HG03066 (cell line): ENCODE measurements around the gene MAP3K14.

ENCODE experiments used
- ATAC-seq: cut with Tn5 transposase; IDR thresholded peaks from one replicate; pipeline ENCODE4 v1.9.1; 2021; ENCODE audit warnings: low read depth; ENCODE audit not compliant: unreplicated experiment

The MAP3K14 gene

DNA sequence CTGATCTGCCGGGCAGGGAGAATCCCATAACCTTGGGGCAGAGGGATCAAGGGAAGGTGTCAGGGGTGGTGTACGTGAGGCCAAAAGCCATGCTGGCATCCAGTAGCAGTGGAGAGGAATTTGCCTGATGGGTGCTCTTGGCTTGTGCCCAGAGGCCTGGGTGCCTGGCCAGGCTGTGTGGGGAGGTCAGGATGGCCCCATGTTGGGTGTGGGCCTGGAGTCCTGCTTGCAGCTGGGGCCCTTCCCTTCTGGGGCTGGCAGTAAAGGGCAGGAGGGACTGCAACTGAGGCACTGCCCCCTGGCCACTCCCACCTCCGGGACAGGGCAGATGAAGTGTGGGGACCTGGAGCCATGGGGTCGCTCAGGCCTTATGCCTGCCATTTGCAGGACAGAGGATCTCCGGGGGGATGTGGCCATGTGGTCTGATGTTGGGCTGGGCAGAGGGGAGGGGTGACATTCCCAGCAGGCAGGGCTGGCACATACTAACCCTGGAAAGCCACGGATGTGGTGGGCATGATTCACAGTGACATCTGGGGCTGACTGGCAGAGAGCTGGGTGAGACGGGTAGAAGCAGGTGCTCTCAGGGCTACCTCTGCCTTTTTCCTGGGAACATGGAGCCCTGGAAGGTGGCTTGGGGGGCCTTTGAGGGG, 91.6 kb downstream of the MAP3K14 start:
- no peak for ATAC-seq

DNA sequence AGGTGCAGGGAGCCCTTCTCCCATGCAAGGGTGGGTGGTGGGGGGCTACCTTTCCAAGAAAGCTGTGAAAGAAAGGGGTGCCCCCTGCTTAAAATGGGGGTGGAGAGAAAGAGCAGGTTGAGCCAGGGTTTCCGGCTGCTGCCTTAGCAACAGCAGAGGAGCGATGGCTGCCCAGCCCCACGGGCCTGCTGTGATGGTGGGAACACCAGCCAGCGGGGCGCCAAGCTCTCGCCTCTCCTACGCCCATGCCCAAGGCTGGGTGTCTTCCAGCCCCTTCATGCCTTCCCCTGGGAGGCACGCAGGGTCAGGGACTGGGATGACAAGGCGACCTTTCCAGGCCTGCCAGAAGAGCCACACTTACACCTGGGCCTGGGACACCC, 92.2 kb downstream of the MAP3K14 start:
- ATAC-seq, result no peak

DNA sequence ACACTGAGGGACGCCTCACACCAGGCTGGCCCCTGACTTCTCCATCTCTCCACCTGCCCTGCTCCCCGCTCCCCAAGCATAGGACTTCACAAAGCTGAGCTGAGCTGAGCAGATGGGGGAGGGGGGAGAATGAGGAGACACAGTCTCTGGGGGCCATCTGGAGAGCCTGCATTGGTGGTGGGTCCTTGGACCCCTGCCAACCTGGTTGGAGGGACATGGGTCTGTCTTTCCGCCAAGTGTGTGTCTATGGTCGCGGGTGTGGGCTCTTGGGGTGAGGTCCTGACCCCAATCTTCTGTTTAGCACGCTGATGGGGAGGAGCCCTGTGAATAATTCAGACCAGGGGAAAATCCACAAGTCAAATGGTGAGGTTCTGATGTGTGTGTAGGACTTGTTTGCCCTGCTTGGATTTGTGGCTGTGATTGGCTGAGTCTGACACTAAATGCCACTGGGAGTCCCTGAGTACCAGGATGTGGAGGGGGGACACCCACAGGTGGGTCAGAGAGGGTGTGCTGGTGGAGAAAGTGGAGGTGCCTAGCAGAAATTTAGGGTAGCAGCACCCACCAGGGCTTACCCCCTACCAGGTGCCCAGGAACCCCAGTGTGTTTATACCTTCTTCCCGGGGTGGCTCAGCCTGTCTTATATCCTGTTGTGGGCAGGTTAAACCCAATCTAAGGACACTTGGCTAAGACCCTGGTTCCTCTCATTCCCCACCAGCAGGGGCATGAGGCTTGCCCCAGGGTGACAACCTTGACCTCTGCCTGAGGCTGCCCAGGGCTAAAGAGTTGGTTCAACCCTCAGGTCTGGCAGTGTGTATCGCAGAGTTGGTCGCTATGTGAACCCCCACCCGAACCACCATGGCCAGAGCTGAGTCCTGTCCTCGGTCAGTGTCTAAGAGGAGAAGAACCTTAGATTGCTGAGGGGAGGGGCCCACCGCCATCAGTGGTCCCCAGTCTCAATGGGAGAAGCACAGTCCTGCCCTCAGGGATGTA, 93.0 kb downstream of the MAP3K14 start:
- ATAC-seq, result no peak

DNA sequence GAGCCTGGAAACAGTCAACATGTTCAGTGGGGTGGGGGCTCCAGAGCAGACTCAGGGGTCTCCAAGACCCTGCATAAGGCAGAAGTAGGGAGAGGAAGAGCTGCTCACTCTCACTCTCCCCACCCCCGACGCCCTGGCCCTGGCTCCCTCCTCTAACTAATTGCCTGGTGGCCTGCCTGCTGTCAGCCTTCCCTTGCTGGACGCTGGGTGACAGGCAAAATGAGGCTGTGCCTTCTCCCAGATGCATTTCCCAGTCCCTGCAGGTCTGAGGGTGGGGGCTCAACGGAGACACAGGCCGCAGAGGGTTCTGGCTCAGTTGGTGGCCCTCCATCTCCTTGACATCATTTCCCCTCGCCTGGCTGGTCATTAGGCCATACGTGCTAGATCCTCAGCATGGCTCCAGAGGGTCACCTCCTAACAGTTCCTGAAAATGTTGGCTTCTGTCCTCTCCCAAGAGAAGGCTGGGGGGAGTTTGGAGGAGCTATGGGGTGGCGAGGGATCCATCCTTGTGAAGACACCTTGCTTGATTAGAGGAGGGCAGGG, 93.8 kb downstream of the MAP3K14 start:
- no peak for ATAC-seq

DNA sequence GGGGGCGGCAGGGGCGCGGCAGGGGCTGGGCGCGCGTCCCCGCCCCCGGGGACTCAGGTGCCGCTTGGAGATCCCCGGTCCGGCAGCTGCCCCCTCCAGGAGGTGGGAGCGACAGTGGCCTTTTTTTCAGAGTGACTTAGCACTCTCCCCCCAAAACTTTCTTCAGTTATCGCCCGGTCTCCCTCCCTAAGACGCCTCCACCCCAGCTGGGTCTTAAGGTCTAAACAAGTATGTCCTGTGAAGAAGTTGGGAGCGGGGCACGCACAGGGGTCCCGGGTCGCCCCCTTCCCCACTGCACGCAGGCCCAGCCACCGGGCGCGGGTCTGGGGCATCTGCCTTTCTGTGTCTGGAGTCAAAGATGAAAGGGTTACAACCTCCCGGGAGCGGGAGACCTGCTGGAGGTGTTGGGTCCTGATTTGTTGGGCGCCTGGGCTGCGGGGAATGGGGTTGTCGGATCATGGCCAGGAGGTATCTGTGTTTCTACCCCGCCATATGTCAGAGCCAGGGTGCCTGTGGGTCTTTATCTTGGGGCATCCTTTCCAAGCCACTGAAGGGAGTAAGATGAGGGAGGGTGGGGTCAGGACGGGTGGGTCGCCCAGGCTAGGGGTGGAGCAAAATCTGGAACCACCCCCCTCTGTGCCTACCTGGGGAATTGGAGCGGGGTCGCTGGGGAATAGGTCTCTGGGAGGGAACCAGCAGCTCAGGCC, 94.4 kb downstream of the MAP3K14 start:
- ATAC-seq, result no peak

DNA sequence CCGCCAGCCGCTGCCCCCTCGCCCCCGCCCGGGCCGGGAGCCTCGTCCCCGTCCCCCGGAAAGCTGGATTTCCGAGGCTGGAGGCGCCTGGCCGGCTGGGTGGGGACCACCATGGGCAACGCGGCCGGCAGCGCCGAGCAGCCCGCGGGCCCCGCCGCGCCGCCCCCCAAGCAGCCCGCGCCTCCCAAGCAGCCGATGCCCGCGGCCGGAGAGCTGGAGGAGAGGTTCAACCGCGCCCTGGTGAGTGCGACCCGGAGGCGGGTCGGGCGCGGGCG, 94.9 kb downstream of the MAP3K14 start:
- no peak for ATAC-seq

DNA sequence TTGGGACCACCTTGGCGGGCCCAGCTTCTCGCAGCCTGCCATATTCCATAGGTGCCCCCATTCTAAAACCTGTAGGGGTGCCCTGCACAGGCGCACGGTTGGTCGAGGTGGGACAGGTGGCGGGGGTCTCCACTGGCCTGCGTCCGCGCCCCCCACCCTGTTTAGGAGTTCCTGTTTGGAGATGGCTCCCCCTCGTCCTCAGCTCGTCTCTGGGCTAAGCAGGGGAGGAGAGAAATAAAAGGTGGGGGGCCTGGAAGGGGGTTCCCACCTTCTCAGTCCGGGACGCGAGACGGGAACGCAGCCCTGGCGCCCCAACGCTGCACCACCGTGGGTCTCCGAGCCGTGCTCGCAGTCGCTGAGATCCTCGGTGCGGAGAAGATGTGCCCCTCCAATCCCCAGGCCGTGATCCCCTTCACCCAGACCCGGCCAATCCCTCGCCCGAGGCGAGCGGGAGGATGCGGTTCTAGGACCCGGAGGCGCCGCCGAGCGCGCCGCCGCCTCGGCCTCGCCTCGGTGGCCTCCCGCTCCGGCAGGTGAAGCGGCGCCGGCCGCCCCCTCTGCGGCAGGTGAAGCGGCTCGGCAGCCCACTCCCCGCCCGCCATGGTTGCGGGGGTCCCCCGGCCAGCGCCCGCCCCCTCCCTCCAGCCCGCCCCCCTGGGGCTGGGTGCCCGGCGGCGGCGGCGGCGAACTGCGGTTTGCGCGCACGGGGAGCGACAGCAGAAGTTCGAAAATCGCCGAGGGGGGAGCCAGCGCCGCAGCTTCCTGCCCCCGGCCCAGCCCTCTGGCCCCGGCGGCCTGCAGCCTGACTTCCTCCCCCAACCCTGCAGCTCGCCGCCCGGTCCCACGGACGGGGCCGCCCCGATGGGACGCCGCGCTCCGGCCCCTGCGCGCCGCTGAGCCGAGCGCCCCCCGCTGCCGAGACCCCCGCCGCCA, 95.5 kb downstream of the MAP3K14 start, which contains the start of gene FMNL1:
TSS of gene FMNL1 (plus strand) at position 805 of the 933 bp plus-strand sequence. CDS start 240 bp downstream, outside the sequence.
- no peak for ATAC-seq

DNA sequence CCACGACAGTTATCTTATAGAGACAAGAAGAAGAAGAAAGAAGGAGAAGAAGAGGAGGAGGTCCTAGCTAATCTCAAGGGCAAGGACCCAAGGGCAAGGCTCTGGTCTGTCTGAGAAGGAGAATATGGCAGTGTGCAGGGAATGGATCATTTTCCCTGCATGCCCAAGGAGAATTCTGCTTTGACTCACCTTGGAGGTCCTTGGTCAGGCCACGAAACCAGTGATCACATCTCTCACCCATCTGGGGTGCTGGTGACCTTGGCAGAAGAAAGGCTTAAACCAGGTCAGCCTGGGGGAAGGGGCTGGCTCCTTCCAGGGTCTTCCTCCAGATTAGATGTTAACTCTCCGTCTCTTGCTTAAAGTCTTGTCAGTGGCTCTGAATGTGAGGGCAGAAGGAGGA, 96.7 kb downstream of the MAP3K14 start:
- ATAC-seq, result no peak

DNA sequence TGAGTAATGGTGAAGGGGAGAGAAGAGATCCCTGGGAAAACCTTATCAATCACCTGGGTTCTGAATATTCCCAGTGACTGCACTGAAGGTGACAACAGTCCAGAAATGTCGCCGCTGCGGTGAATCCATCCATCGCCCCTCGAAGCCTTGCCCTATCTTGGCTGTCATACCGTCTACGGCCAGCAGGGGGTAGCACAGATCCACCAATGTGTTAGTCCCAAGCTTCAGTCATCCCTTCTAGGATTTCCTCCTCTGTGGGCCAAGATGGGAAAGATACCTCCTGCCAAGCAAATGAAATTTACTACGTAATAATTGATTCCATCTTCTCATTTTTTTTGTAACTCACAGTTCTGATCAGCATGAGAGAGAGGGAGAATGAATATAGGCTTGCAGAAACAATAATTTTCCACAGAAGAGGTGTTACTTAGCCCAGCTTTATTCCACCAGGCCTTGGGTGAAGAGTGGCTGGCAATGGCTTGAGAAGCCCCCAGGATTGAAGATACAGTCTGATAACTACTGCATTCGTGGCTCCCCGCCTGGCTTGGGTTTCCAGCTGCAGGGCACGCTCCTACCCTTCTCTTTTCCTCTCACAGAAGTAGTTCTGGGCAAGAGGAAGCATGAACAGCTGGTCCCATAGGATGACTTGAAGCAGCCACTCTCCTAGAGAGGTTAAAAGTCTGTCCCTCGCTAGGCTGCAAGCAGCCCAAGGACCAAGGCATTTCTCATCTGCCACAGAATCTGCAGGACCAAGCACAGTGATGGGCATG, 97.7 kb downstream of the MAP3K14 start:
- ATAC-seq, result no peak
